Measurements from ENCODE around the gene TRIL.

The TRIL gene

GRCh38 chr7:28958235-28958979, at the start of gene TRIL:
Gene TRIL (minus strand): TSS chr7:28958330. CDS start chr7:28958046, 284 bp downstream.
- H3K4me3 ChIP-seq (ENCODE audit: low read length) = peak within 1 kb of the TSS; percentile 44
- no peaks in the 10 kb centered on the region for H3K9me3 ChIP-seq (ENCODE audit: control insufficient read depth, low read length)
- H3K36me3 ChIP-seq (ENCODE audit: control insufficient read depth, insufficient read depth, low read length) = no peaks in the 10 kb centered on the region
- H3K27me3 ChIP-seq (ENCODE audit: control insufficient read depth, insufficient read depth, low read length) = peaks cover 33% of the 10 kb centered on the region
- peak within 1 kb of the TSS; percentile 49 for H3K9ac ChIP-seq (ENCODE audit: low read length)
- peaks cover 38% of the 10 kb centered on the region for H3K4me1 ChIP-seq (ENCODE audit: control insufficient read depth, insufficient read depth, low read length)

DNA sequence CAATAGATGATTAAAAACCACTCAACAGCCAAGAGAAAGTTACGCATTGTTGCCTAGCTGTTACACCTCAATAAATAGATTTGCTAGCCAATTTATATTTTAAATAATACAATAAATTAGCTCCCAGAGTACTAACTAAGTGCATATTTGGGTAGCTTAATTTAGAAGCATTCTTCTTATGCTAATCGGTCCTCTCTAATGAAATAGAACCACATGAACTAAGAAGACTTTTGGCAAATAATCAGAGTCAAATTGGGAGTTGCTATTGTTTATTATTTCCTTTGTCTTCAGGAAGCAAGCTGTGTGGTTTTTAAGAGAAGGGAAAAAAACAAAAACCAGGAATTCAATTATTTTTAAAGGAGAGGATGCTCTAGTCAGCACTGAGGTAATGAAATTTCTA, 49.0 kb upstream of the TRIL start:
- no peak overlapping the region for H3K9ac ChIP-seq (ENCODE audit: low read length)
- H3K36me3 ChIP-seq (ENCODE audit: control insufficient read depth, insufficient read depth, low read length) = no peaks in the 10 kb centered on the region
- H3K9me3 ChIP-seq (ENCODE audit: control insufficient read depth, low read length) = no peaks in the 10 kb centered on the region
- H3K4me1 ChIP-seq (ENCODE audit: control insufficient read depth, insufficient read depth, low read length) = no peaks in the 10 kb centered on the region
- H3K27me3 ChIP-seq (ENCODE audit: control insufficient read depth, insufficient read depth, low read length) = no peaks in the 10 kb centered on the region
- H3K4me3 ChIP-seq (ENCODE audit: low read length) = no peak overlapping the region

GRCh38 chr7:29005829-29006228, 47.7 kb upstream of the TRIL start:
- Histone ChIP-seq H3K9ac (ENCODE audit: low read length) (no peak overlapping the region), H3K27me3 (ENCODE audit: control insufficient read depth, insufficient read depth, low read length) (no peaks in the 10 kb centered on the region), H3K9me3 (ENCODE audit: control insufficient read depth, low read length) (no peaks in the 10 kb centered on the region), H3K4me1 (ENCODE audit: control insufficient read depth, insufficient read depth, low read length) (no peaks in the 10 kb centered on the region), H3K4me3 (ENCODE audit: low read length) (no peak overlapping the region), H3K36me3 (ENCODE audit: control insufficient read depth, insufficient read depth, low read length) (no peaks in the 10 kb centered on the region)

- H3K4me3 ChIP-seq (ENCODE audit: low read length) = no peak overlapping the region
- no peak overlapping the region for H3K9ac ChIP-seq (ENCODE audit: low read length)
- H3K36me3 ChIP-seq (ENCODE audit: control insufficient read depth, insufficient read depth, low read length) = no peaks in the 10 kb centered on the region
- no peaks in the 10 kb centered on the region for H3K4me1 ChIP-seq (ENCODE audit: control insufficient read depth, insufficient read depth, low read length)
- H3K9me3 ChIP-seq (ENCODE audit: control insufficient read depth, low read length) = no peaks in the 10 kb centered on the region
- H3K27me3 ChIP-seq (ENCODE audit: control insufficient read depth, insufficient read depth, low read length) = no peaks in the 10 kb centered on the region
Measured at GRCh38 chr7:29005406-29005805, 47.3 kb upstream of the TRIL start.

DNA sequence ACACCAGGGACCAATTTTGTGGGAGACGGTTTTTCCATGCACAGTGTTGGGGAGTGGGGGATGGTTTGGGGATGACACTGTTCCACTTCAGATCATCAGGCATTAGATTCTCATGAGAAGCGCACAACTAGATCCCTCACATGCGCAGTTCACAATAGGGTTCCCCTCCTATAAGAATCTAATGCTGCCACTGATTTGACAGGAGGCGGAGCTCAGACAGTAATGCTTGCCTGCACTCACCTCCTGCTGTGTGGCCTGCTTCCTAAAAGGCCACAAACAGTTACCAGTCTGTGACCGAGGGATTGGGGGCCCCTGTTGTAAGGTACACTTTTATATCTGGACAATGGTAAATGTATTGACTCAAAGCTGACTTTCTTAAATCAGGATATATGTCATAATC, 45.6 kb upstream of the TRIL start:
- Histone ChIP-seq H3K9ac (ENCODE audit: low read length) (no peak overlapping the region), H3K9me3 (ENCODE audit: control insufficient read depth, low read length) (no peaks in the 10 kb centered on the region), H3K4me3 (ENCODE audit: low read length) (no peak overlapping the region), H3K36me3 (ENCODE audit: control insufficient read depth, insufficient read depth, low read length) (no peaks in the 10 kb centered on the region), H3K4me1 (ENCODE audit: control insufficient read depth, insufficient read depth, low read length) (no peaks in the 10 kb centered on the region), H3K27me3 (ENCODE audit: control insufficient read depth, insufficient read depth, low read length) (no peaks in the 10 kb centered on the region)

GRCh38 chr7:29000717-29001076, 42.6 kb upstream of the TRIL start:
- H3K4me1 ChIP-seq (ENCODE audit: control insufficient read depth, insufficient read depth, low read length) = peaks cover 8% of the 10 kb centered on the region
- no peaks in the 10 kb centered on the region for H3K9me3 ChIP-seq (ENCODE audit: control insufficient read depth, low read length)
- H3K27me3 ChIP-seq (ENCODE audit: control insufficient read depth, insufficient read depth, low read length) = no peaks in the 10 kb centered on the region
- H3K9ac ChIP-seq (ENCODE audit: low read length) = no peak overlapping the region
- no peak overlapping the region for H3K4me3 ChIP-seq (ENCODE audit: low read length)
- H3K36me3 ChIP-seq (ENCODE audit: control insufficient read depth, insufficient read depth, low read length) = no peaks in the 10 kb centered on the region

GRCh38 chr7:28999895-29000716, 42.0 kb upstream of the TRIL start:
- Histone ChIP-seq H3K9ac (ENCODE audit: low read length) (no peak overlapping the region), H3K4me1 (ENCODE audit: control insufficient read depth, insufficient read depth, low read length) (peaks cover 8% of the 10 kb centered on the region), H3K36me3 (ENCODE audit: control insufficient read depth, insufficient read depth, low read length) (no peaks in the 10 kb centered on the region), H3K27me3 (ENCODE audit: control insufficient read depth, insufficient read depth, low read length) (no peaks in the 10 kb centered on the region), H3K4me3 (ENCODE audit: low read length) (no peak overlapping the region), H3K9me3 (ENCODE audit: control insufficient read depth, low read length) (no peaks in the 10 kb centered on the region)

DNA sequence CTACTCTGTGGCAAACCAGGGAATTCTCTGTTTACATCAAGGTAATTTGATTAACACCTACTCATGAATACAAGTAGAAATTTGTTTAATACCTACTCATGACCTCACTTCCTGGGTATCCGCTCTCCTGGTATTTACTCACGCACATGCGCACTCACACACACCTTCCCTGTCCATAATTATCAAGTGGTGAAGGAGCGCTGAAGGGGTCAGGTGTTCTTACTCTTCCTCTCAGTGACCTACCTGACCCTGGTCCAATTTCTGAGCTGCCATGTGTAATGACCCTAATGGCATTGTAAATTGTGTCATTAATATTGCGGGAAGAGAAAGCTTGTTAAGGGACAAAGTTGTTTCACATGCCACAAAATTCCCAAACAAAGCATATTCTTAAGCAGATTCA, 41.3 kb upstream of the TRIL start:
- H3K27me3 ChIP-seq (ENCODE audit: control insufficient read depth, insufficient read depth, low read length) = no peaks in the 10 kb centered on the region

GRCh38 chr7:28998105-28998504, 40.0 kb upstream of the TRIL start:
- no peak overlapping the region for H3K4me3 ChIP-seq (ENCODE audit: low read length)
- no peaks in the 10 kb centered on the region for H3K36me3 ChIP-seq (ENCODE audit: control insufficient read depth, insufficient read depth, low read length)
- H3K27me3 ChIP-seq (ENCODE audit: control insufficient read depth, insufficient read depth, low read length) = no peaks in the 10 kb centered on the region
- no peak overlapping the region for H3K9ac ChIP-seq (ENCODE audit: low read length)
- no peaks in the 10 kb centered on the region for H3K9me3 ChIP-seq (ENCODE audit: control insufficient read depth, low read length)
- H3K4me1 ChIP-seq (ENCODE audit: control insufficient read depth, insufficient read depth, low read length) = peaks cover 8% of the 10 kb centered on the region

More for the DNA sequence above, 41.3 kb upstream of the TRIL start:
- Histone ChIP-seq H3K4me1 (ENCODE audit: control insufficient read depth, insufficient read depth, low read length) (peaks cover 8% of the 10 kb centered on the region), H3K9me3 (ENCODE audit: control insufficient read depth, low read length) (no peaks in the 10 kb centered on the region), H3K36me3 (ENCODE audit: control insufficient read depth, insufficient read depth, low read length) (no peaks in the 10 kb centered on the region), H3K4me3 (ENCODE audit: low read length) (no peak overlapping the region), H3K9ac (ENCODE audit: low read length) (no peak overlapping the region)

DNA sequence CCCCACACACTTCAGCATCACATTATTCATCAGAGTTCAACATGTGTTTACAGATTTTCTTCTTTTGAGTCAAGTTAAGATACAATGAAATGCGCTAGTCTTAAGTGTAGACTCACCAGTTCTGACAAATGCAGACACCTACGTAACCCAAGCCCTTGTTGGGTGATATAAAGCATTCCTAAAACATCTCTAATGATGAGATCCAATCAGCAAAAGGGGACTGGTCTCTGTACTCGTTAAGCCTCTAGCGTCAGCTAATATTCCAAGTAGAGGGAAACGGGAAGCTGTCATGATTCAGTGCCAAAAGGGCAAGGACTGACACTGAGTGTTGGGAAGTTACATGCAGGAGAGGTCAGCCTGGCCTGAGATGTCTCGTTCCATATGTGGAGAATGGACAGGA, 38.7 kb upstream of the TRIL start:
- H3K27me3 ChIP-seq (ENCODE audit: control insufficient read depth, insufficient read depth, low read length) = no peaks in the 10 kb centered on the region
- H3K9ac ChIP-seq (ENCODE audit: low read length) = no peak overlapping the region
- no peak overlapping the region for H3K4me3 ChIP-seq (ENCODE audit: low read length)
- H3K9me3 ChIP-seq (ENCODE audit: control insufficient read depth, low read length) = no peaks in the 10 kb centered on the region
- peaks cover 8% of the 10 kb centered on the region for H3K4me1 ChIP-seq (ENCODE audit: control insufficient read depth, insufficient read depth, low read length)
- H3K36me3 ChIP-seq (ENCODE audit: control insufficient read depth, insufficient read depth, low read length) = no peaks in the 10 kb centered on the region

GRCh38 chr7:28993371-28993770, 35.2 kb upstream of the TRIL start:
- H3K36me3 ChIP-seq (ENCODE audit: control insufficient read depth, insufficient read depth, low read length) = no peaks in the 10 kb centered on the region
- H3K9ac ChIP-seq (ENCODE audit: low read length) = no peak overlapping the region
- H3K4me3 ChIP-seq (ENCODE audit: low read length) = no peak overlapping the region
- peaks cover 6% of the 10 kb centered on the region for H3K4me1 ChIP-seq (ENCODE audit: control insufficient read depth, insufficient read depth, low read length)
- no peaks in the 10 kb centered on the region for H3K9me3 ChIP-seq (ENCODE audit: control insufficient read depth, low read length)
- H3K27me3 ChIP-seq (ENCODE audit: control insufficient read depth, insufficient read depth, low read length) = no peaks in the 10 kb centered on the region

DNA sequence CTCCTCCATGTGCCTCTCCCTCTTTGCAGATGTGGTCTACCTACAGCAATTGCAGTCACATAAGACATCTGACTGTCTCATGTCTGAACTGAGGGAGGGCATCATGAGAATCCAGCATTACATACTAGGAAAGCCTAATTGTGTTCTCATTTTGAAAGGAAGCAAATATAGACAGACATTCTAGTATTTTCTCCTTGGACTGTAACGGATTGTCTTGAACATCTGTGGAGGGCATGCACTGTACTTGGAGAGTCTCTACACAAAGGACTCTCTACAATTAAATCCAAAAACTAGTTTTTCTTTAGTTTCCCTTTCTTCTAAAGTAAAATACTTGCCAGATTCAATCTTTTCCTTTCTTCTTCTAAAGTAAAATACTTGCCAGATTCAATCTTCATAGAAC, 34.7 kb upstream of the TRIL start:
- Histone ChIP-seq H3K27me3 (ENCODE audit: control insufficient read depth, insufficient read depth, low read length) (no peaks in the 10 kb centered on the region), H3K4me3 (ENCODE audit: low read length) (no peak overlapping the region), H3K4me1 (ENCODE audit: control insufficient read depth, insufficient read depth, low read length) (peaks cover under 1% of the 10 kb centered on the region), H3K9ac (ENCODE audit: low read length) (no peak overlapping the region), H3K9me3 (ENCODE audit: control insufficient read depth, low read length) (no peaks in the 10 kb centered on the region), H3K36me3 (ENCODE audit: control insufficient read depth, insufficient read depth, low read length) (no peaks in the 10 kb centered on the region)
